ENCODE results near the gene DAB1. TPM values are rescaled to one million over a fixed set of nuclear protein-coding genes. Genes with fewer than 3 reads are reported as not detected.

Gene DAB1
- total RNA-seq, 1 experiment from 2014 or later = not detected

GRCh38 chr1:57293214-57293613 is 130.6 kb downstream of the DAB1 start:
- Histone ChIP-seq H3K36me3 (ENCODE audit: control insufficient read depth in 1 of 2, insufficient read depth in 2 of 2, low read length in 2 of 2) (no peaks in the 10 kb centered on the region), H2AFZ (ENCODE audit: low read depth, low read length, poor library complexity, severe bottlenecking) (no peak overlapping the region), H3K9me3 (ENCODE audit: control insufficient read depth in 1 of 2, insufficient read depth in 1 of 2, low read depth in 1 of 2, low read length in 2 of 2) (no peaks in the 10 kb centered on the region), H4K20me1 (ENCODE audit: insufficient read depth) (no peaks in the 10 kb centered on the region), H3K4me3 (replicated peaks in 1 of 2; ENCODE audit: low read depth in 1 of 2, low read length in 2 of 2) (no peak overlapping the region), H3K27me3 (ENCODE audit: insufficient read depth, low read length) (0 out of 2 replicates have a peak, but pooled peaks cover 3% of the 10 kb centered on the region), H3K9me2 (ENCODE audit: insufficient read depth) (no peaks in the 10 kb centered on the region), H3K27ac (ENCODE audit: low read depth, low read length) (no peak overlapping the region), H3K79me2 (ENCODE audit: insufficient read depth, low read length) (no peaks in the 10 kb centered on the region), H3K4me1 (ENCODE audit: control insufficient read depth in 1 of 2, insufficient read depth in 2 of 2, low read length in 2 of 2) (no peaks in the 10 kb centered on the region), H3K9ac (ENCODE audit: low read length) (no peak overlapping the region), H3K4me2 (ENCODE audit: low read length) (no peak overlapping the region)
- RAD21 ChIA-PET (ENCODE audit: low non-redundant PET in 1 of 2, low total read pairs in 2 of 2, uncharacterized antibody in 2 of 2, unreplicated experiment in 2 of 2) = no interaction called here
- ATAC-seq (no peak), DNase-seq (ENCODE audit: low read depth, low spot score) (no peak)
- TF ChIP-seq TCF7L2 (IDR thresholded peaks at IDR 0.05; ENCODE audit: borderline replicate concordance, extremely low read depth, insufficient read depth, insufficient read length) (no peak), EGR1 (IDR thresholded peaks at IDR 0.05; ENCODE audit: low read depth) (no peak), SRF (IDR thresholded peaks at IDR 0.05; ENCODE audit: low read depth) (no peak), ATF3 (IDR thresholded peaks at IDR 0.05) (no peak), EZH2 (IDR thresholded peaks at IDR 0.05) (no peak), POLR2AphosphoS5 (IDR thresholded peaks at IDR 0.05; ENCODE audit: low read depth, low read length) (no peak), SP1 (IDR thresholded peaks at IDR 0.05; ENCODE audit: low read depth) (no peak), CTCF (IDR thresholded peaks at IDR 0.05 in 2 of 3, conservative IDR thresholded peaks at IDR 0.05 in 1 of 3; ENCODE audit: borderline replicate concordance in 1 of 3, insufficient read depth in 1 of 3, low read depth in 2 of 3, low read length in 2 of 3) (no peak), CBX3 (IDR thresholded peaks at IDR 0.05; ENCODE audit: low read depth) (no peak), MAX (IDR thresholded peaks at IDR 0.05) (no peak), FOSL1 (IDR thresholded peaks at IDR 0.05; ENCODE audit: low read depth) (no peak), POLR2A (IDR thresholded peaks at IDR 0.05; ENCODE audit: borderline replicate concordance, extremely low read depth, insufficient read depth, insufficient read length) (no peak), EZH2phosphoT487 (IDR thresholded peaks at IDR 0.05; ENCODE audit: borderline replicate concordance) (no peak), CEBPB (IDR thresholded peaks at IDR 0.05; ENCODE audit: low read depth) (no peak), ZNF274 (IDR thresholded peaks at IDR 0.05; ENCODE audit: low read depth, low read length) (no peak), JUND (IDR thresholded peaks at IDR 0.05) (no peak), ZBTB33 (IDR thresholded peaks at IDR 0.05; ENCODE audit: extremely low read depth, insufficient replicate concordance, low read length) (no peak)
- TF ChIP-seq, protein P1, sequence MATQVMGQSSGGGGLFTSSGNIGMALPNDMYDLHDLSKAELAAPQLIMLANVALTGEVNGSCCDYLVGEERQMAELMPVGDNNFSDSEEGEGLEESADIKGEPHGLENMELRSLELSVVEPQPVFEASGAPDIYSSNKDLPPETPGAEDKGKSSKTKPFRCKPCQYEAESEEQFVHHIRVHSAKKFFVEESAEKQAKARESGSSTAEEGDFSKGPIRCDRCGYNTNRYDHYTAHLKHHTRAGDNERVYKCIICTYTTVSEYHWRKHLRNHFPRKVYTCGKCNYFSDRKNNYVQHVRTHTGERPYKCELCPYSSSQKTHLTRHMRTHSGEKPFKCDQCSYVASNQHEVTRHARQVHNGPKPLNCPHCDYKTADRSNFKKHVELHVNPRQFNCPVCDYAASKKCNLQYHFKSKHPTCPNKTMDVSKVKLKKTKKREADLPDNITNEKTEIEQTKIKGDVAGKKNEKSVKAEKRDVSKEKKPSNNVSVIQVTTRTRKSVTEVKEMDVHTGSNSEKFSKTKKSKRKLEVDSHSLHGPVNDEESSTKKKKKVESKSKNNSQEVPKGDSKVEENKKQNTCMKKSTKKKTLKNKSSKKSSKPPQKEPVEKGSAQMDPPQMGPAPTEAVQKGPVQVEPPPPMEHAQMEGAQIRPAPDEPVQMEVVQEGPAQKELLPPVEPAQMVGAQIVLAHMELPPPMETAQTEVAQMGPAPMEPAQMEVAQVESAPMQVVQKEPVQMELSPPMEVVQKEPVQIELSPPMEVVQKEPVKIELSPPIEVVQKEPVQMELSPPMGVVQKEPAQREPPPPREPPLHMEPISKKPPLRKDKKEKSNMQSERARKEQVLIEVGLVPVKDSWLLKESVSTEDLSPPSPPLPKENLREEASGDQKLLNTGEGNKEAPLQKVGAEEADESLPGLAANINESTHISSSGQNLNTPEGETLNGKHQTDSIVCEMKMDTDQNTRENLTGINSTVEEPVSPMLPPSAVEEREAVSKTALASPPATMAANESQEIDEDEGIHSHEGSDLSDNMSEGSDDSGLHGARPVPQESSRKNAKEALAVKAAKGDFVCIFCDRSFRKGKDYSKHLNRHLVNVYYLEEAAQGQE (IDR thresholded peaks at IDR 0.05; ENCODE audit: low read depth) = no peak
- POLR2A ChIA-PET = no interaction called here
- intact Hi-C loops (cut with micrococcal nuclease) = loop anchor here (5.0 kb wide), 1 partner anchor 281 kb away; no protein-coding TSS in a partner anchor
- BruUV-seq (replicated peaks) = no TSS peak
- CTCF ChIA-PET = no interaction called here

Measured in HCT116 (cell line).